Breast epithelium (tissue), 4 donors: Measurements from ENCODE around the gene ZBTB43. TPM values are rescaled to one million over a fixed set of nuclear protein-coding genes. Genes with fewer than 3 reads are reported as not detected.

Experiments used
- DNase-seq, 2 donors: peaks; one replicate each; pipeline ENCODE4 v3.0.0-alpha.2; 2019; ENCODE audit warnings: low spot score in 2 of 2
- H3K27ac ChIP-seq, 2 donors: fragments of 200-600 bp; sonication (generic) in 1 of 2; one replicate each; pipeline ENCODE4 v1.5.1; 2016 to 2019; ENCODE audit warnings: mild to moderate bottlenecking in 1 of 2
- H3K27me3 ChIP-seq, 2 donors: fragments of 200-600 bp; sonication (generic) in 1 of 2; one replicate each; pipeline versions ENCODE4 v1.5.1 to v1.6.0; 2017 to 2019; ENCODE audit warnings: control low read depth in 1 of 2, mild to moderate bottlenecking in 1 of 2
- H3K36me3 ChIP-seq: fragments of 200-600 bp; one replicate; pipeline ENCODE4 v1.5.1; 2019
- H3K4me1 ChIP-seq, 2 donors: fragments of 200-600 bp; sonication (generic); one replicate each; pipeline ENCODE4 v1.5.1; 2016 to 2019; ENCODE audit warnings: control low read depth in 1 of 2
- H3K4me3 ChIP-seq, 3 donors: fragments of 200-600 bp; sonication (generic); 1 replicate in 2 of 3; 2 replicates in 1 of 3; pipeline ENCODE4 v1.5.1; 2016 to 2019; ENCODE audit warnings: mild to moderate bottlenecking in 3 of 3, moderate library complexity in 2 of 3
- H3K9me3 ChIP-seq, 2 donors: fragments of 200-600 bp; sonication (generic) in 1 of 2; one replicate each; pipeline ENCODE4 v1.5.1; 2016 to 2019; ENCODE audit warnings: control low read depth in 1 of 2
- POLR2A ChIP-seq: fragments of 450-650 bp; IDR thresholded peaks from one replicate; pipeline ENCODE4 v1.6.1; 2016; ENCODE audit warnings: antibody characterized with exemption, mild to moderate bottlenecking, moderate library complexity
- POLR2AphosphoS5 ChIP-seq, 3 donors: sonication (generic); formaldehyde crosslinking; IDR thresholded peaks; one replicate each; pipeline ENCODE4 v1.6.1; 2017; ENCODE audit warnings: antibody characterized with exemption in 3 of 3
- intact Hi-C: fragments of 100-400 bp; cut with DNase I; formaldehyde crosslinking; loops from one replicate; pipeline ENCODE4 v1.15.1; 2023; ENCODE audit warnings: low total_unique reads
- total RNA-seq, 3 donors: library from RNA; depleted of rRNA; stranded (reverse); fragments of >200 nt; gene quantifications; one replicate each; pipeline ENCODE4 v1.1.0, GENCODE V29; 2016
- TF ChIP-seq, protein P1 (sequence below), 3 donors: fragments of 450-650 bp; IDR thresholded peaks; one replicate each; pipeline ENCODE4 v1.5.1; 2016 to 2017; ENCODE audit warnings: antibody characterized with exemption in 3 of 3, mild to moderate bottlenecking in 3 of 3, moderate library complexity in 3 of 3

Gene ZBTB43
- total RNA-seq, 3 donors from 2014 or later = 10.9 to 20.6 (median 13.1) TPM

GRCh38 chr9:126875756-126876510 is 71.1 kb downstream of the ZBTB43 start:
- no peaks in the 10 kb centered on the region for H3K9me3 ChIP-seq
- no peaks in the 10 kb centered on the region for H3K4me1 ChIP-seq
- H3K27me3 ChIP-seq = no peaks in the 10 kb centered on the region
- H3K4me3 ChIP-seq = no peak overlapping the region
- no peak overlapping the region for H3K27ac ChIP-seq
- intact Hi-C loops = no loop called here
- DNase-seq = no peak
- peaks cover 5% of the 10 kb centered on the region for H3K36me3 ChIP-seq
- TF ChIP-seq POLR2AphosphoS5 (IDR thresholded peaks at IDR 0.05) (no peak), POLR2A (no peak)
- TF ChIP-seq, protein P1, sequence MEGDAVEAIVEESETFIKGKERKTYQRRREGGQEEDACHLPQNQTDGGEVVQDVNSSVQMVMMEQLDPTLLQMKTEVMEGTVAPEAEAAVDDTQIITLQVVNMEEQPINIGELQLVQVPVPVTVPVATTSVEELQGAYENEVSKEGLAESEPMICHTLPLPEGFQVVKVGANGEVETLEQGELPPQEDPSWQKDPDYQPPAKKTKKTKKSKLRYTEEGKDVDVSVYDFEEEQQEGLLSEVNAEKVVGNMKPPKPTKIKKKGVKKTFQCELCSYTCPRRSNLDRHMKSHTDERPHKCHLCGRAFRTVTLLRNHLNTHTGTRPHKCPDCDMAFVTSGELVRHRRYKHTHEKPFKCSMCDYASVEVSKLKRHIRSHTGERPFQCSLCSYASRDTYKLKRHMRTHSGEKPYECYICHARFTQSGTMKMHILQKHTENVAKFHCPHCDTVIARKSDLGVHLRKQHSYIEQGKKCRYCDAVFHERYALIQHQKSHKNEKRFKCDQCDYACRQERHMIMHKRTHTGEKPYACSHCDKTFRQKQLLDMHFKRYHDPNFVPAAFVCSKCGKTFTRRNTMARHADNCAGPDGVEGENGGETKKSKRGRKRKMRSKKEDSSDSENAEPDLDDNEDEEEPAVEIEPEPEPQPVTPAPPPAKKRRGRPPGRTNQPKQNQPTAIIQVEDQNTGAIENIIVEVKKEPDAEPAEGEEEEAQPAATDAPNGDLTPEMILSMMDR (IDR thresholded peaks at IDR 0.05) = no peak

GRCh38 chr9:126876531-126876930 is 71.7 kb downstream of the ZBTB43 start:
- no peaks in the 10 kb centered on the region for H3K4me1 ChIP-seq
- intact Hi-C loops = no loop called here

GRCh38 chr9:126877418-126877817 is 72.6 kb downstream of the ZBTB43 start:
- Histone ChIP-seq H3K27me3 (no peaks in the 10 kb centered on the region), H3K4me3 (no peak overlapping the region), H3K27ac (no peak overlapping the region), H3K9me3 (no peaks in the 10 kb centered on the region), H3K4me1 (no peaks in the 10 kb centered on the region), H3K36me3 (peaks cover 5% of the 10 kb centered on the region)
- no peak for DNase-seq
- TF ChIP-seq POLR2AphosphoS5 (IDR thresholded peaks at IDR 0.05) (no peak), POLR2A (no peak)
- TF ChIP-seq, protein P1 (IDR thresholded peaks at IDR 0.05) = no peak
- intact Hi-C loops = no loop called here

More at GRCh38 chr9:126876531-126876930, 71.7 kb downstream of the ZBTB43 start:
- Histone ChIP-seq H3K9me3 (no peaks in the 10 kb centered on the region), H3K27ac (no peak overlapping the region), H3K36me3 (peaks cover 5% of the 10 kb centered on the region), H3K27me3 (no peaks in the 10 kb centered on the region), H3K4me3 (no peak overlapping the region)
- no peak for DNase-seq
- TF ChIP-seq POLR2AphosphoS5 (IDR thresholded peaks at IDR 0.05) (no peak), POLR2A (no peak)
- TF ChIP-seq, protein P1 (IDR thresholded peaks at IDR 0.05) = no peak

DNA sequence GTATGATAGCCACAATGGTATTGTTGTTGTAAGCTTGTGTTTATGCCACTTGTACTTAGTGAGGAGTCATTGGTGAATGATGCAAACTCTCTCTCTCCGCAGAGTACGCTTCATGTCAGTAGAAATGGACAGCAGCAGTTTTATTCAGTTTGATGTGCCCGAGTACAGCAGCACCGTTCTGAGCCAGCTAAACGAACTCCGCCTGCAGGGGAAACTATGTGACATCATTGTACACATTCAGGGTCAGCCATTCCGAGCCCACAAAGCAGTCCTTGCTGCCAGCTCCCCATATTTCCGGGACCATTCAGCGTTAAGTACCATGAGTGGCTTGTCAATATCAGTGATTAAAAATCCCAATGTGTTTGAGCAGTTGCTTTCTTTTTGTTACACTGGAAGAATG is 74.4 kb downstream of the ZBTB43 start:
- TF ChIP-seq POLR2AphosphoS5 (IDR thresholded peaks at IDR 0.05) (no peak), POLR2A (no peak)
- TF ChIP-seq, protein P1 (IDR thresholded peaks at IDR 0.05) = no peak
- intact Hi-C loops = no loop called here
- no peak for DNase-seq

DNA sequence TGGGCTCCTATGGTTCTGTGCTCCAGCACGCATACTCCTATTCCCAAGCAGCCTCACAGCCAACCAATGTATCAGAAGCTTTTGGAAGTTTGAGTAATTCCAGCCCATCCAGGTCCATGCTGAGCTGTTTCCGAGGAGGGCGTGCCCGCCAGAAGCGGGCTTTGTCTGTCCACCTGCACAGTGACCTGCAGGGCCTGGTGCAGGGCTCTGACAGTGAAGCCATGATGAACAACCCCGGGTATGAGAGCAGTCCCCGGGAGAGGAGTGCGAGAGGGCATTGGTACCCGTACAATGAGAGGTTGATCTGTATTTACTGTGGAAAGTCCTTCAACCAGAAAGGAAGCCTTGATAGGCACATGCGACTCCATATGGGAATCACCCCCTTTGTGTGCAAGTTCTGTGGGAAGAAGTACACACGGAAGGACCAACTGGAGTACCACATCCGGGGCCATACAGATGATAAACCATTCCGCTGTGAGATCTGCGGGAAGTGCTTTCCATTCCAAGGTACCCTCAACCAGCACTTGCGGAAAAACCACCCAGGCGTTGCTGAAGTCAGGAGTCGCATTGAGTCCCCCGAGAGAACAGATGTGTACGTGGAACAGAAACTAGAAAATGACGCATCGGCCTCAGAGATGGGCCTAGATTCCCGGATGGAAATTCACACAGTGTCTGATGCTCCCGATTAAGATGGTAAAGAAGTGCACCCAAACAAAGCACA is 75.5 kb downstream of the ZBTB43 start:
- DNase-seq = no peak
- intact Hi-C loops = no loop called here
- no peaks in the 10 kb centered on the region for H3K9me3 ChIP-seq
- no peaks in the 10 kb centered on the region for H3K27me3 ChIP-seq
- H3K4me3 ChIP-seq = no peak overlapping the region
- peaks cover 5% of the 10 kb centered on the region for H3K36me3 ChIP-seq
- H3K4me1 ChIP-seq = no peaks in the 10 kb centered on the region
- no peak overlapping the region for H3K27ac ChIP-seq
- TF ChIP-seq, protein P1 (IDR thresholded peaks at IDR 0.05) = no peak
- TF ChIP-seq POLR2A (no peak), POLR2AphosphoS5 (IDR thresholded peaks at IDR 0.05) (no peak)

More for the DNA sequence above, 74.4 kb downstream of the ZBTB43 start:
- H3K27ac ChIP-seq = no peak overlapping the region
- H3K27me3 ChIP-seq = no peaks in the 10 kb centered on the region
- no peaks in the 10 kb centered on the region for H3K9me3 ChIP-seq
- no peak overlapping the region for H3K4me3 ChIP-seq
- H3K36me3 ChIP-seq = peaks cover 5% of the 10 kb centered on the region
- H3K4me1 ChIP-seq = no peaks in the 10 kb centered on the region
